WTC11 (cell line): ENCODE data around the gene SHANK2. TPM values are rescaled to one million over a fixed set of nuclear protein-coding genes. Genes with fewer than 3 reads are reported as not detected.

Experiments used
- ATAC-seq: fragments of 200-7000 bp; cut with Tn5 transposase; 2 replicates; pipeline ENCODE4 v1.10.0; 2021; ENCODE audit warnings: mild to moderate bottlenecking, moderate library complexity
- CTCF ChIA-PET: fragments of 300-600 bp; sonication (Branson Sonifier 250); formaldehyde crosslinking; loops from one replicate; lab custom pipeline; 2021; ENCODE audit warnings: antibody characterized with exemption; lab: Charles Lee
- POLR2A ChIA-PET: fragments of 350-600 bp; sonication (Branson Sonifier 250); formaldehyde crosslinking; loops from one replicate; lab custom pipeline; 2021; ENCODE audit warnings: antibody characterized with exemption; lab: Charles Lee
- DNase-seq: peaks from one replicate; pipeline ENCODE4 v3.0.0; 2021; ENCODE audit warnings: low spot score
- H3K27ac Mint-ChIP-seq: 2 replicates; pipeline ENCODE4 v1.8.0; 2021; ENCODE audit warnings: mixed read lengths
- H3K27me3 Mint-ChIP-seq: 2 replicates; pipeline ENCODE4 v1.8.0; 2021; ENCODE audit warnings: low read depth, mild to moderate bottlenecking, moderate library complexity, mixed read lengths
- H3K36me3 Mint-ChIP-seq: 2 replicates; pipeline ENCODE4 v1.8.0; 2021; ENCODE audit warnings: mixed read lengths
- H3K4me1 Mint-ChIP-seq: 2 replicates; pipeline ENCODE4 v1.8.0; 2022; ENCODE audit warnings: mixed read lengths
- H3K4me3 Mint-ChIP-seq: 2 replicates; pipeline ENCODE4 v1.8.0; 2021; ENCODE audit warnings: mild to moderate bottlenecking, moderate library complexity, mixed read lengths
- H3K9me3 Mint-ChIP-seq: 2 replicates; pipeline ENCODE4 v1.8.0; 2021; ENCODE audit warnings: mixed read lengths
- AFF4 ChIP-seq: sonication (generic); formaldehyde crosslinking; IDR thresholded peaks from 2 replicates; pipeline ENCODE4 v1.8.1; 2023; ENCODE audit warnings: mild to moderate bottlenecking, missing genetic modification reagents, borderline replicate concordance
- ATF6 ChIP-seq: sonication (generic); formaldehyde crosslinking; IDR thresholded peaks from 2 replicates; pipeline ENCODE4 v1.8.1; 2023; ENCODE audit warnings: mild to moderate bottlenecking, missing genetic modification reagents
- E2F5 ChIP-seq: sonication (generic); formaldehyde crosslinking; IDR thresholded peaks from 2 replicates; pipeline ENCODE4 v1.8.1; 2022; ENCODE audit warnings: mild to moderate bottlenecking, moderate library complexity, missing genetic modification reagents
- ERG ChIP-seq: fragments of 250-450 bp; sonication (Bioruptor Pico); IDR thresholded peaks from 2 replicates; pipeline ENCODE4 v1.8.0; 2021; ENCODE audit warnings: mild to moderate bottlenecking
- ETV6 ChIP-seq: sonication (generic); formaldehyde crosslinking; IDR thresholded peaks from 2 replicates; pipeline ENCODE4 v1.8.1; 2022; ENCODE audit warnings: mild to moderate bottlenecking, missing genetic modification reagents
- GTF2I ChIP-seq: fragments of 250-450 bp; sonication (Bioruptor Pico); conservative IDR thresholded peaks from 2 replicates; pipeline ENCODE4 v1.4.0; 2021; ENCODE audit warnings: mild to moderate bottlenecking
- IRF1 ChIP-seq: sonication (generic); formaldehyde crosslinking; IDR thresholded peaks from 2 replicates; pipeline ENCODE4 v1.8.0; 2023; ENCODE audit warnings: missing genetic modification reagents
- MYBL2 ChIP-seq: sonication (generic); formaldehyde crosslinking; IDR thresholded peaks from 2 replicates; pipeline ENCODE4 v1.8.1; 2023; ENCODE audit warnings: mild to moderate bottlenecking, moderate library complexity, missing genetic modification reagents
- NR1H2 ChIP-seq: sonication (generic); formaldehyde crosslinking; IDR thresholded peaks from 2 replicates; pipeline ENCODE4 v1.9.0; 2021; ENCODE audit warnings: mild to moderate bottlenecking, moderate library complexity, missing genetic modification reagents
- NR2C2 ChIP-seq: sonication (generic); formaldehyde crosslinking; IDR thresholded peaks from 2 replicates; pipeline ENCODE4 v1.8.0; 2022; ENCODE audit warnings: mild to moderate bottlenecking, missing genetic modification reagents
- USF2 ChIP-seq: sonication (generic); formaldehyde crosslinking; IDR thresholded peaks from 2 replicates; pipeline ENCODE4 v1.8.1; 2023; ENCODE audit warnings: mild to moderate bottlenecking, missing genetic modification reagents, moderate library complexity
- ZBTB21 ChIP-seq: sonication (generic); formaldehyde crosslinking; IDR thresholded peaks from 2 replicates; pipeline ENCODE4 v1.8.1; 2023; ENCODE audit warnings: mild to moderate bottlenecking, missing genetic modification reagents, borderline replicate concordance
- ZBTB43 ChIP-seq: sonication (generic); formaldehyde crosslinking; IDR thresholded peaks from 2 replicates; pipeline ENCODE4 v1.8.1; 2023; ENCODE audit warnings: mild to moderate bottlenecking, missing genetic modification reagents
- ZNF219 ChIP-seq: sonication (generic); formaldehyde crosslinking; IDR thresholded peaks from 2 replicates; pipeline ENCODE4 v1.8.0; 2023; ENCODE audit warnings: missing genetic modification reagents, mild to moderate bottlenecking, borderline replicate concordance
- ZNF317 ChIP-seq: sonication (generic); formaldehyde crosslinking; IDR thresholded peaks from 2 replicates; pipeline ENCODE4 v1.8.1; 2023; ENCODE audit warnings: low read depth, mild to moderate bottlenecking, moderate library complexity, missing genetic modification reagents, borderline replicate concordance
- ZNF423 ChIP-seq: fragments of 250-450 bp; sonication (Bioruptor Pico); IDR thresholded peaks from 2 replicates; pipeline ENCODE4 v2.1.2; 2022; ENCODE audit warnings: mild to moderate bottlenecking, moderate library complexity
- ZSCAN18 ChIP-seq: fragments of 250-450 bp; sonication (Bioruptor Pico); IDR thresholded peaks from 2 replicates; pipeline ENCODE4 v2.1.2; 2022; ENCODE audit warnings: mild to moderate bottlenecking, moderate library complexity
- total RNA-seq: library from RNA; stranded (reverse); gene quantifications from 3 replicates; pipeline ENCODE4 v1.2.3, GENCODE V29; 2021

SHANK2 gene
- total RNA-seq, 1 experiment from 2014 or later = 64.8 TPM

GRCh38 chr11:71282581-71283351 is 30.4 kb upstream of the SHANK2 start:
- H3K27me3 Mint-ChIP-seq = peaks cover 8% of the 10 kb centered on the region; the same call in 1 of the 2 replicates
- H3K4me3 Mint-ChIP-seq = no peak overlapping the region
- H3K9me3 Mint-ChIP-seq = no peaks in the 10 kb centered on the region
- CTCF ChIA-PET = interaction anchor here (0.6 kb wide), 1 partner anchor 738 kb away, joined by 3 read pairs; no protein-coding TSS in a partner anchor
- POLR2A ChIA-PET = no interaction called here
- H3K27ac Mint-ChIP-seq = no peak overlapping the region
- ATAC-seq = no peak
- TF ChIP-seq NR2C2 = no peak
- no peak for TF ChIP-seq E2F5 (CRISPR knock-in tag)
- no peak for TF ChIP-seq ZNF219 (CRISPR knock-in tag)
- TF ChIP-seq ZBTB43 (CRISPR knock-in tag) = no peak
- no peak for TF ChIP-seq USF2 (CRISPR knock-in tag)
- no peak for TF ChIP-seq GTF2I (CRISPR knock-in tag)
- no peak for TF ChIP-seq IRF1 (CRISPR knock-in tag)
- no peak for TF ChIP-seq NR1H2 (CRISPR knock-in tag)
- no peak for TF ChIP-seq ZBTB21 (CRISPR knock-in tag)
- no peak for TF ChIP-seq AFF4 (CRISPR knock-in tag)
- TF ChIP-seq ZSCAN18 (CRISPR knock-in tag) = no peak
- TF ChIP-seq ZNF423 (CRISPR knock-in tag) = no peak
- no peak for TF ChIP-seq ERG (CRISPR knock-in tag)
- no peak for TF ChIP-seq ETV6
- no peak for TF ChIP-seq MYBL2 (CRISPR knock-in tag)
- no peak for TF ChIP-seq ZNF317
- no peak for TF ChIP-seq ATF6 (CRISPR knock-in tag)
- no peaks in the 10 kb centered on the region for H3K36me3 Mint-ChIP-seq
- no peak for DNase-seq
- H3K4me1 Mint-ChIP-seq = peaks cover 24% of the 10 kb centered on the region
